A673 (cell line): ENCODE results near the gene HAT1. TPM values are rescaled to one million over a fixed set of nuclear protein-coding genes. Genes with fewer than 3 reads are reported as not detected.

Experiments
- BruUV-seq: library from RNA; stranded (reverse); fragments of 400-500 nt; replicated peaks from 2 replicates; lab custom pipeline; 2021; lab: Mats Ljungman, UMichigan
- CTCF ChIA-PET: fragments of 300-600 bp; sonication (Branson Sonifier 250); formaldehyde crosslinking; loops from one replicate; lab custom pipeline; 2022; ENCODE audit warnings: antibody characterized with exemption; lab: Charles Lee
- POLR2A ChIA-PET: fragments of 300-600 bp; sonication (Branson Sonifier 250); formaldehyde crosslinking; loops from one replicate; lab custom pipeline; 2022; ENCODE audit warnings: antibody characterized with exemption; ENCODE audit not compliant: low non-redundant PET; lab: Charles Lee
- DNase-seq: peaks from one replicate; pipeline ENCODE4 v3.0.0-alpha.2; 2015; ENCODE audit warnings: low spot score
- H3K27ac ChIP-seq: fragments of 200-600 bp; sonication (generic); 2 replicates; pipeline ENCODE4 v1.5.1; 2016; ENCODE audit warnings: mixed run types, low read depth, mild to moderate bottlenecking, mixed read lengths, antibody characterized with exemption, low read length; ENCODE audit not compliant: poor library complexity, severe bottlenecking
- H3K27me3 ChIP-seq: fragments of 200-600 bp; sonication (generic); replicated peaks from 2 replicates; pipeline ENCODE4 v1.6.1; 2017; ENCODE audit warnings: mixed run types, low read depth, mild to moderate bottlenecking, mixed read lengths, antibody characterized with exemption, low read length; ENCODE audit not compliant: insufficient read depth, poor library complexity
- H3K36me3 ChIP-seq: fragments of 200-600 bp; sonication (generic); 2 replicates; pipeline ENCODE4 v1.6.1; 2016; ENCODE audit warnings: mixed run types, mild to moderate bottlenecking, mixed read lengths, antibody characterized with exemption, low read length; ENCODE audit not compliant: insufficient read depth, poor library complexity, severe bottlenecking
- H3K4me1 ChIP-seq: fragments of 200-600 bp; sonication (generic); 2 replicates; pipeline ENCODE4 v1.6.1; 2017; ENCODE audit warnings: mixed run types, mild to moderate bottlenecking, mixed read lengths, antibody characterized with exemption, low read length; ENCODE audit not compliant: insufficient read depth, poor library complexity, severe bottlenecking
- H3K4me3 ChIP-seq: fragments of 200-600 bp; sonication (generic); 2 replicates; pipeline ENCODE4 v1.5.1; 2016; ENCODE audit warnings: low read depth, mixed run types, mild to moderate bottlenecking, mixed read lengths, low read length; ENCODE audit not compliant: poor library complexity, severe bottlenecking
- H3K9me3 ChIP-seq: fragments of 200-600 bp; sonication (generic); 2 replicates; pipeline ENCODE4 v1.6.1; 2016; ENCODE audit warnings: mixed run types, low read depth, mild to moderate bottlenecking, mixed read lengths, antibody characterized with exemption, low read length; ENCODE audit not compliant: poor library complexity, severe bottlenecking
- EZH2 ChIP-seq: fragments of 200-600 bp; sonication (generic); IDR thresholded peaks from 2 replicates; pipeline ENCODE4 v1.6.1; 2017; ENCODE audit warnings: borderline replicate concordance, low read depth, mild to moderate bottlenecking, mixed read lengths, antibody characterized with exemption, low read length; ENCODE audit not compliant: poor library complexity, severe bottlenecking
- intact Hi-C: fragments of 100-400 bp; cut with micrococcal nuclease; formaldehyde crosslinking; loops from one replicate; pipeline ENCODE4 v1.10.0; 2022; ENCODE audit not compliant: unreplicated experiment
- total RNA-seq: library from RNA; stranded (reverse); gene quantifications from 2 replicates; pipeline ENCODE4 v1.2.3, GENCODE V29; 2021
- TF ChIP-seq, protein P1 (sequence below): fragments of 300-800, 200-600 bp; sonication (generic); conservative IDR thresholded peaks from 2 replicates; pipeline ENCODE4 v1.5.1; 2017; ENCODE audit warnings: low read depth, mild to moderate bottlenecking, antibody characterized with exemption, low read length, moderate library complexity, mixed read lengths

HAT1 gene
- total RNA-seq, 1 experiment from 2014 or later, result 115 TPM

- POLR2A ChIA-PET, result no interaction called here
Observed at GRCh38 chr2:171939058-171939742, 16.9 kb downstream of the HAT1 start.

DNA sequence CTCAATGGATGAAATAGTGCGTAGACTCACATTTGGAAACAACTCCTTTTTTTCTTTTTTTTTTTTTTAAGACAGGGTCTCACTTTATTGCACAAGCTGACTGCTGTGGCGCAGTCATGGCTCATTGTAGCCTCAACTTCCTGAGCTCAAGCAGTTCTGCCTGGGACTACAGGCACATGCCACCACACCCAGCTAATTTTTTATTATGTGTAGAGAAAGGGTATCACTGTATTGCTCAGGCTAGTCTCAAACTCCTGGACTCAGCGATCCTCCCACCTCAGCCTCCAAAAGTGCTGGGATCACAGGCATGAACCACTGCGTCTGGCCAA lies 17.4 kb downstream of the HAT1 start:
- Histone ChIP-seq H3K27me3 (no peaks in the 10 kb centered on the region), H3K9me3 (no peaks in the 10 kb centered on the region), H3K4me3 (no peak overlapping the region), H3K27ac (no peak overlapping the region), H3K4me1 (peaks cover 10% of the 10 kb centered on the region), H3K36me3 (no peaks in the 10 kb centered on the region)
- TF ChIP-seq EZH2, result no peak
- TF ChIP-seq, protein P1, sequence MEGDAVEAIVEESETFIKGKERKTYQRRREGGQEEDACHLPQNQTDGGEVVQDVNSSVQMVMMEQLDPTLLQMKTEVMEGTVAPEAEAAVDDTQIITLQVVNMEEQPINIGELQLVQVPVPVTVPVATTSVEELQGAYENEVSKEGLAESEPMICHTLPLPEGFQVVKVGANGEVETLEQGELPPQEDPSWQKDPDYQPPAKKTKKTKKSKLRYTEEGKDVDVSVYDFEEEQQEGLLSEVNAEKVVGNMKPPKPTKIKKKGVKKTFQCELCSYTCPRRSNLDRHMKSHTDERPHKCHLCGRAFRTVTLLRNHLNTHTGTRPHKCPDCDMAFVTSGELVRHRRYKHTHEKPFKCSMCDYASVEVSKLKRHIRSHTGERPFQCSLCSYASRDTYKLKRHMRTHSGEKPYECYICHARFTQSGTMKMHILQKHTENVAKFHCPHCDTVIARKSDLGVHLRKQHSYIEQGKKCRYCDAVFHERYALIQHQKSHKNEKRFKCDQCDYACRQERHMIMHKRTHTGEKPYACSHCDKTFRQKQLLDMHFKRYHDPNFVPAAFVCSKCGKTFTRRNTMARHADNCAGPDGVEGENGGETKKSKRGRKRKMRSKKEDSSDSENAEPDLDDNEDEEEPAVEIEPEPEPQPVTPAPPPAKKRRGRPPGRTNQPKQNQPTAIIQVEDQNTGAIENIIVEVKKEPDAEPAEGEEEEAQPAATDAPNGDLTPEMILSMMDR, result no peak
- intact Hi-C loops, result loop anchor here (5.0 kb wide), 1 partner anchor 163 kb away; the partner anchor contains the start of gene DLX2
- BruUV-seq, result no TSS peak
- ChIA-PET POLR2A (no interaction called here), CTCF (no interaction called here)
- no peak for DNase-seq

More at GRCh38 chr2:171939058-171939742, 16.9 kb downstream of the HAT1 start:
- Histone ChIP-seq H3K4me3 (no peak overlapping the region), H3K4me1 (peaks cover 9% of the 10 kb centered on the region), H3K9me3 (no peaks in the 10 kb centered on the region), H3K36me3 (no peaks in the 10 kb centered on the region), H3K27me3 (no peaks in the 10 kb centered on the region), H3K27ac (no peak overlapping the region)
- CTCF ChIA-PET, result interaction anchor here (0.6 kb wide), 1 partner anchor 235 kb away, joined by 3 read pairs; no protein-coding TSS in a partner anchor
- DNase-seq, result no peak
- TF ChIP-seq EZH2, result no peak
- TF ChIP-seq, protein P1, result no peak
- intact Hi-C loops, result no loop called here
- BruUV-seq, result no TSS peak

GRCh38 chr2:171941316-171941699 lies 19.0 kb downstream of the HAT1 start:
- no peaks in the 10 kb centered on the region for H3K36me3 ChIP-seq
- DNase-seq, result no peak
- H3K27ac ChIP-seq, result no peak overlapping the region
- intact Hi-C loops, result loop anchor here (5.0 kb wide), 1 partner anchor 161 kb away; the partner anchor contains the start of gene DLX2
- TF ChIP-seq, protein P1, result no peak
- no peak for TF ChIP-seq EZH2
- H3K27me3 ChIP-seq, result no peaks in the 10 kb centered on the region
- POLR2A ChIA-PET, result no interaction called here
- BruUV-seq, result no TSS peak
- no peak overlapping the region for H3K4me3 ChIP-seq
- no peaks in the 10 kb centered on the region for H3K9me3 ChIP-seq
- peaks cover 10% of the 10 kb centered on the region for H3K4me1 ChIP-seq
- CTCF ChIA-PET, result interaction anchor here (0.6 to 1.2 kb wide), 2 partner anchors 165 to 232 kb away, joined by 3 to 4 read pairs; no protein-coding TSS in a partner anchor
